IPS-15b (cell line): ENCODE measurements around the gene DPPA5.
"Not testable (repeated sequence)": the region's sequence is repeated elsewhere in the genome, so short reads cannot be mapped to it uniquely, and the experiment has no call there.

Experiments
- H3K27me3 ChIP-seq: one replicate; pipeline ENCODE4 v1.6.1; 2013; ENCODE audit warnings: low read length; ENCODE audit not compliant: control insufficient read depth, insufficient read depth
- H3K36me3 ChIP-seq: one replicate; pipeline ENCODE4 v1.6.1; 2013; ENCODE audit warnings: low read length; ENCODE audit not compliant: control insufficient read depth, insufficient read depth
- H3K4me1 ChIP-seq: one replicate; pipeline ENCODE4 v1.6.1; 2013; ENCODE audit warnings: mild to moderate bottlenecking, low read length; ENCODE audit not compliant: control insufficient read depth, insufficient read depth
- H3K4me3 ChIP-seq: one replicate; pipeline ENCODE4 v1.5.1; 2013; ENCODE audit warnings: low read depth, low read length
- H3K9ac ChIP-seq: one replicate; pipeline ENCODE4 v1.6.1; 2013; ENCODE audit warnings: low read depth, mild to moderate bottlenecking, low read length
- H3K9me3 ChIP-seq: one replicate; pipeline ENCODE4 v1.6.1; 2013; ENCODE audit warnings: mild to moderate bottlenecking, low read length; ENCODE audit not compliant: control insufficient read depth, insufficient read depth

DPPA5 gene

GRCh38 chr6:73381531-73381930 lies 27.5 kb upstream of the DPPA5 start:
- not testable (repeated sequence) for H3K36me3 ChIP-seq, H3K9me3 ChIP-seq, H3K27me3 ChIP-seq, H3K9ac ChIP-seq, H3K4me1 ChIP-seq, H3K4me3 ChIP-seq

- Histone ChIP-seq H3K36me3 (no peaks in the 10 kb centered on the region), H3K4me1 (no peaks in the 10 kb centered on the region), H3K4me3 (no peak overlapping the region), H3K9me3 (no peaks in the 10 kb centered on the region), H3K9ac (no peak overlapping the region), H3K27me3 (no peaks in the 10 kb centered on the region)
Observed at GRCh38 chr6:73377225-73377624, 23.1 kb upstream of the DPPA5 start.

- H3K36me3 ChIP-seq = no peaks in the 10 kb centered on the region
- no peak overlapping the region for H3K4me3 ChIP-seq
- H3K4me1 ChIP-seq = no peaks in the 10 kb centered on the region
- no peak overlapping the region for H3K9ac ChIP-seq
- H3K9me3 ChIP-seq = no peaks in the 10 kb centered on the region
- H3K27me3 ChIP-seq = no peaks in the 10 kb centered on the region
Observed at GRCh38 chr6:73375216-73375615, 21.1 kb upstream of the DPPA5 start.

- H3K9ac ChIP-seq = no peak overlapping the region
- no peaks in the 10 kb centered on the region for H3K4me1 ChIP-seq
- no peaks in the 10 kb centered on the region for H3K27me3 ChIP-seq
- no peak overlapping the region for H3K4me3 ChIP-seq
- H3K9me3 ChIP-seq = no peaks in the 10 kb centered on the region
- H3K36me3 ChIP-seq = no peaks in the 10 kb centered on the region
Observed at GRCh38 chr6:73372516-73372915, 18.4 kb upstream of the DPPA5 start.

- H3K9me3 ChIP-seq = no peaks in the 10 kb centered on the region
Observed at GRCh38 chr6:73371984-73372383, 17.9 kb upstream of the DPPA5 start.

GRCh38 chr6:73369563-73369962 lies 15.5 kb upstream of the DPPA5 start, which contains the start of gene OOEP:
Gene OOEP (minus strand): TSS chr6:73369897. CDS start chr6:73369792, 105 bp downstream.
- no peaks in the 10 kb centered on the region for H3K36me3 ChIP-seq
- H3K27me3 ChIP-seq = no peaks in the 10 kb centered on the region
- no peak within 1 kb of the TSS for H3K9ac ChIP-seq
- H3K4me1 ChIP-seq = no peaks in the 10 kb centered on the region
- no peak within 1 kb of the TSS for H3K4me3 ChIP-seq
- H3K9me3 ChIP-seq = no peaks in the 10 kb centered on the region

More at GRCh38 chr6:73371984-73372383, 17.9 kb upstream of the DPPA5 start:
- Histone ChIP-seq H3K4me3 (no peak overlapping the region), H3K4me1 (no peaks in the 10 kb centered on the region), H3K36me3 (no peaks in the 10 kb centered on the region), H3K9ac (no peak overlapping the region), H3K27me3 (no peaks in the 10 kb centered on the region)

GRCh38 chr6:73369157-73369556 lies 15.1 kb upstream of the DPPA5 start:
- Histone ChIP-seq H3K9ac (no peak overlapping the region), H3K9me3 (no peaks in the 10 kb centered on the region)

GRCh38 chr6:73368675-73369074 lies 14.6 kb upstream of the DPPA5 start:
- H3K4me1 ChIP-seq = no peaks in the 10 kb centered on the region
- H3K27me3 ChIP-seq = no peaks in the 10 kb centered on the region
- no peaks in the 10 kb centered on the region for H3K9me3 ChIP-seq
- H3K4me3 ChIP-seq = no peak overlapping the region
- H3K36me3 ChIP-seq = no peaks in the 10 kb centered on the region
- no peak overlapping the region for H3K9ac ChIP-seq

More at GRCh38 chr6:73369157-73369556, 15.1 kb upstream of the DPPA5 start:
- H3K27me3 ChIP-seq = no peaks in the 10 kb centered on the region
- H3K4me3 ChIP-seq = no peak overlapping the region
- no peaks in the 10 kb centered on the region for H3K36me3 ChIP-seq
- H3K4me1 ChIP-seq = no peaks in the 10 kb centered on the region

- no peaks in the 10 kb centered on the region for H3K27me3 ChIP-seq
- no peak overlapping the region for H3K9ac ChIP-seq
- no peaks in the 10 kb centered on the region for H3K4me1 ChIP-seq
- no peak overlapping the region for H3K4me3 ChIP-seq
- no peaks in the 10 kb centered on the region for H3K9me3 ChIP-seq
- no peaks in the 10 kb centered on the region for H3K36me3 ChIP-seq
Observed at GRCh38 chr6:73367761-73368355, 13.8 kb upstream of the DPPA5 start.

- Histone ChIP-seq H3K4me3 (no peak overlapping the region), H3K9ac (no peak overlapping the region), H3K27me3 (no peaks in the 10 kb centered on the region), H3K36me3 (no peaks in the 10 kb centered on the region), H3K4me1 (no peaks in the 10 kb centered on the region), H3K9me3 (no peaks in the 10 kb centered on the region)
Observed at GRCh38 chr6:73364549-73364948, 10.5 kb upstream of the DPPA5 start.

GRCh38 chr6:73364121-73364520 lies 10.0 kb upstream of the DPPA5 start:
- H3K4me3 ChIP-seq = no peak overlapping the region
- no peaks in the 10 kb centered on the region for H3K4me1 ChIP-seq
- H3K9me3 ChIP-seq = no peaks in the 10 kb centered on the region
- no peak overlapping the region for H3K9ac ChIP-seq
- H3K27me3 ChIP-seq = no peaks in the 10 kb centered on the region
- no peaks in the 10 kb centered on the region for H3K36me3 ChIP-seq

- H3K9me3 ChIP-seq = no peaks in the 10 kb centered on the region
- no peaks in the 10 kb centered on the region for H3K4me1 ChIP-seq
- H3K36me3 ChIP-seq = no peaks in the 10 kb centered on the region
- H3K9ac ChIP-seq = no peak overlapping the region
- H3K27me3 ChIP-seq = no peaks in the 10 kb centered on the region
- H3K4me3 ChIP-seq = no peak overlapping the region
Observed at GRCh38 chr6:73363537-73363875, 9.4 kb upstream of the DPPA5 start.
